DOHH2 (cell line): ENCODE measurements around the gene DND1.
A peak's percentile ranks its signal among the peaks of the same experiment; 100 is the strongest.
"Not testable (repeated sequence)": the region's sequence is repeated elsewhere in the genome, so short reads cannot be mapped to it uniquely, and the experiment has no call there.

Source experiments
- H3F3A ChIP-seq: fragments of 200-600 bp; sonication (generic), shearing (Covaris generic); 2 replicates; pipeline ENCODE4 v1.6.0; 2016; ENCODE audit warnings: antibody characterized with exemption, mild to moderate bottlenecking; ENCODE audit not compliant: control insufficient read depth, insufficient read depth
- H3K27ac ChIP-seq: fragments of 200-600 bp; sonication (generic); 2 replicates; pipeline ENCODE4 v1.5.1; 2014; ENCODE audit warnings: low read depth, mild to moderate bottlenecking, low read length, moderate library complexity
- H3K27me3 ChIP-seq: fragments of 200-600 bp; sonication (generic); 2 replicates; pipeline ENCODE4 v1.6.1; 2014; ENCODE audit warnings: mild to moderate bottlenecking, low read length, mixed read lengths; ENCODE audit not compliant: control insufficient read depth
- H3K36me3 ChIP-seq: fragments of 200-600 bp; sonication (generic); 2 replicates; pipeline ENCODE4 v1.6.1; 2014; ENCODE audit warnings: mild to moderate bottlenecking, low read length, moderate library complexity, mixed read lengths; ENCODE audit not compliant: control insufficient read depth
- H3K4me1 ChIP-seq: fragments of 200-600 bp; sonication (generic); 2 replicates; pipeline ENCODE4 v1.6.1; 2014; ENCODE audit warnings: mild to moderate bottlenecking, low read length, mixed read lengths; ENCODE audit not compliant: control insufficient read depth
- H3K4me2 ChIP-seq: fragments of 200-600 bp; sonication (generic); 2 replicates; pipeline ENCODE4 v1.6.0; 2014; ENCODE audit warnings: mild to moderate bottlenecking, low read length, moderate library complexity
- H3K4me3 ChIP-seq: fragments of 200-600 bp; sonication (generic); 2 replicates; pipeline ENCODE4 v1.5.1; 2014; ENCODE audit warnings: mild to moderate bottlenecking, low read length, mixed read lengths
- H3K79me2 ChIP-seq: fragments of 200-600 bp; sonication (generic); 2 replicates; pipeline ENCODE4 v1.6.1; 2014; ENCODE audit warnings: mild to moderate bottlenecking, low read length, mixed read lengths; ENCODE audit not compliant: control insufficient read depth
- H3K9me2 ChIP-seq: fragments of 200-600 bp; sonication (generic); replicated peaks from 2 replicates; pipeline ENCODE4 v1.6.1; 2014; ENCODE audit warnings: mild to moderate bottlenecking, low read length, mixed read lengths; ENCODE audit not compliant: control insufficient read depth
- H3K9me3 ChIP-seq: fragments of 200-600 bp; sonication (generic); 2 replicates; pipeline ENCODE4 v1.6.1; 2014; ENCODE audit warnings: antibody characterized with exemption, low read length, mixed read lengths; ENCODE audit not compliant: control insufficient read depth, insufficient read depth
- H4K20me1 ChIP-seq: fragments of 200-600 bp; sonication (generic); 2 replicates; pipeline ENCODE4 v1.6.0; 2014; ENCODE audit warnings: low read depth, mild to moderate bottlenecking, antibody characterized with exemption, low read length, moderate library complexity; ENCODE audit not compliant: control insufficient read depth, insufficient read depth
- EZH2phosphoT487 ChIP-seq: fragments of 200-600 bp; sonication (generic); IDR thresholded peaks from 2 replicates; pipeline ENCODE4 v1.6.1; 2017; ENCODE audit warnings: borderline replicate concordance, mild to moderate bottlenecking, antibody characterized with exemption, low read length, moderate library complexity, mixed read lengths
- TF ChIP-seq, protein P1 (sequence below): fragments of 200-600 bp; sonication (generic); IDR thresholded peaks from one replicate; pipeline ENCODE4 v1.5.1; 2014; ENCODE audit warnings: antibody characterized with exemption, mild to moderate bottlenecking, low read depth, low read length; ENCODE audit not compliant: poor library complexity, severe bottlenecking

The DND1 gene

DNA sequence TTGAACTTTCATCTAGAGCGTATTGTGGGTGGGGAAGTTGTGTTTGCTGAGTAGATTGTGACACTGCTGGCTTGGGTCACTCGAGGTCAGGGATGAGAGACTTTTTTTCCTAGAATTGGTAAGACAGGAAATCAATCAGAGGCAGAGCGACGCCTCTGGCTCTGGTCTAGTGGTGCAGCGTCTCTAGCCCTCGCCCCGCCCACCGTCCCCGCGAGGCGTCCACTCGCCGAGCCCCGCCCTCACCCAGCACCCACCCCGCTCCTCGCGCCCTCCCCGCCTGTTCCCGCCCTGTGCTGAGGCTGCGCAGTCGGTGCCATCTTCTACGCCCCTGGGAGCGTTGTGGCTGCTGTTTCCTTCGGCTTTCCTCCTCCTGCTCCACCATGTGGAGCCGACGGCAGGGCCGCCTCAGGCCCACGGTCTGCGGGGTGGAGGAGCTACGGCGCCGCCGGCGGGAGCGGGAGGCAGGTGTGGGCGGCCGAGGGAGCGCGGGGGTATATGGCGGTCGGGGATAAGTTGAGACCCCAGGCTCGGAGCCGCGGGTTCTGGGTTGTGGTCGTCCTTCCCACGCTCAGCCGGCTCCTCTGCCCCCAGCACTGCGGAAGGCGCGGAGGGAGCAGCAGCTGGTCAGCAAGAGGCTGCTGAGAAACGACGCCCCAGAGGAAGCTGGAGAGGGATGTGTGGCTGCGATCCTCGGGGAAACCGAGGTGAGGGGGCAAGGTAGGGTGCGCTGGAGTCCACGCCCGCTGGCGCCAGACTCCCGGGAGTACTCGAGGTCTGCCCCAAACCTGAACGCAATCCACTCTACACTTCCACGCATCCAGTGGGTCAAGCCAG is 34.0 kb downstream of the DND1 start, which contains the start of gene TMCO6:
TMCO6 (plus strand) TSS at position 304 of the 834 bp plus-strand sequence; CDS start at position 381, 77 bp downstream.
- Histone ChIP-seq H3K9me2 (no peaks in the 10 kb centered on the region), H3K4me1 (peaks cover 25% of the 10 kb centered on the region), H3K36me3 (peaks cover 39% of the 10 kb centered on the region), H3K79me2 (peaks cover 37% of the 10 kb centered on the region), H3K4me2 (peak within 1 kb of the TSS; percentile 90), H3K27me3 (no peaks in the 10 kb centered on the region), H3K9me3 (no peaks in the 10 kb centered on the region), H3K4me3 (peak within 1 kb of the TSS; percentile 84), H4K20me1 (no peaks in the 10 kb centered on the region), H3K27ac (peak within 1 kb of the TSS; percentile 47), H3F3A (peaks cover 6% of the 10 kb centered on the region; the same call in 1 of the 2 replicates)
- TF ChIP-seq, protein P1, sequence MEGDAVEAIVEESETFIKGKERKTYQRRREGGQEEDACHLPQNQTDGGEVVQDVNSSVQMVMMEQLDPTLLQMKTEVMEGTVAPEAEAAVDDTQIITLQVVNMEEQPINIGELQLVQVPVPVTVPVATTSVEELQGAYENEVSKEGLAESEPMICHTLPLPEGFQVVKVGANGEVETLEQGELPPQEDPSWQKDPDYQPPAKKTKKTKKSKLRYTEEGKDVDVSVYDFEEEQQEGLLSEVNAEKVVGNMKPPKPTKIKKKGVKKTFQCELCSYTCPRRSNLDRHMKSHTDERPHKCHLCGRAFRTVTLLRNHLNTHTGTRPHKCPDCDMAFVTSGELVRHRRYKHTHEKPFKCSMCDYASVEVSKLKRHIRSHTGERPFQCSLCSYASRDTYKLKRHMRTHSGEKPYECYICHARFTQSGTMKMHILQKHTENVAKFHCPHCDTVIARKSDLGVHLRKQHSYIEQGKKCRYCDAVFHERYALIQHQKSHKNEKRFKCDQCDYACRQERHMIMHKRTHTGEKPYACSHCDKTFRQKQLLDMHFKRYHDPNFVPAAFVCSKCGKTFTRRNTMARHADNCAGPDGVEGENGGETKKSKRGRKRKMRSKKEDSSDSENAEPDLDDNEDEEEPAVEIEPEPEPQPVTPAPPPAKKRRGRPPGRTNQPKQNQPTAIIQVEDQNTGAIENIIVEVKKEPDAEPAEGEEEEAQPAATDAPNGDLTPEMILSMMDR, result peak; percentile 73
- TF ChIP-seq EZH2phosphoT487, result no peak

- not testable (repeated sequence) for H3K27ac ChIP-seq
- Histone ChIP-seq H3K79me2 (peaks cover 32% of the 10 kb centered on the region), H3K4me1 (peaks cover 25% of the 10 kb centered on the region)
These were observed 34.6 kb downstream of the DND1 start for GRCh38 chr5:140638898-140639147.

GRCh38 chr5:140637371-140638100 is 35.8 kb downstream of the DND1 start:
- peaks cover 32% of the 10 kb centered on the region for H3K79me2 ChIP-seq
- no peaks in the 10 kb centered on the region for H3K9me3 ChIP-seq
- H3K4me3 ChIP-seq, result no peak overlapping the region
- peaks cover 20% of the 10 kb centered on the region for H3K36me3 ChIP-seq
- no peaks in the 10 kb centered on the region for H4K20me1 ChIP-seq
- H3K27me3 ChIP-seq, result peaks cover 10% of the 10 kb centered on the region
- no peak overlapping the region for H3K27ac ChIP-seq
- H3F3A ChIP-seq, result peaks cover 3% of the 10 kb centered on the region; the same call in 1 of the 2 replicates
- H3K4me2 ChIP-seq, result no peak overlapping the region
- H3K4me1 ChIP-seq, result peaks cover 33% of the 10 kb centered on the region
- TF ChIP-seq, protein P1, result no peak
- no peak for TF ChIP-seq EZH2phosphoT487
- H3K9me2 ChIP-seq, result no peaks in the 10 kb centered on the region

More at GRCh38 chr5:140638898-140639147, 34.6 kb downstream of the DND1 start:
- H3K9me3 ChIP-seq, H3K27me3 ChIP-seq, H4K20me1 ChIP-seq, H3F3A ChIP-seq, H3K9me2 ChIP-seq: not testable (repeated sequence)
- H3K4me2 ChIP-seq, result peak overlapping the region; percentile 90
- H3K36me3 ChIP-seq, result peaks cover 33% of the 10 kb centered on the region
- peak overlapping the region; percentile 84 for H3K4me3 ChIP-seq
